ENCODE results near the gene ECHDC1.

ECHDC1 gene

GRCh38 chr6:127341471-127342202 is 1.8 kb downstream of the ECHDC1 start:
- DNase-seq, result peak; percentile 35

- no peak for DNase-seq
These were observed 3.2 kb downstream of the ECHDC1 start for GRCh38 chr6:127340171-127340570.

GRCh38 chr6:127338936-127339335 is 4.5 kb downstream of the ECHDC1 start:
- no peak for DNase-seq

GRCh38 chr6:127332383-127332961 is 10.9 kb downstream of the ECHDC1 start:
- peak; percentile 37 for DNase-seq

GRCh38 chr6:127331256-127331655 is 12.2 kb downstream of the ECHDC1 start:
- DNase-seq, result peak; percentile 27

GRCh38 chr6:127328043-127328609 is 15.3 kb downstream of the ECHDC1 start:
- no peak for DNase-seq

- no peak for DNase-seq
These were observed 23.7 kb downstream of the ECHDC1 start for GRCh38 chr6:127319686-127320085.

- no peak for DNase-seq
These were observed 25.9 kb downstream of the ECHDC1 start for GRCh38 chr6:127317388-127318128.

GRCh38 chr6:127305741-127306140 is 37.7 kb downstream of the ECHDC1 start:
- DNase-seq, result no peak

- DNase-seq, result no peak
These were observed 39.5 kb downstream of the ECHDC1 start for GRCh38 chr6:127303917-127304316.

- peak; percentile 85 for DNase-seq
These were observed 40.4 kb downstream of the ECHDC1 start for GRCh38 chr6:127302728-127303660.

GRCh38 chr6:127301199-127301700 is 42.2 kb downstream of the ECHDC1 start:
- no peak for DNase-seq

- no peak for DNase-seq
These were observed 43.0 kb downstream of the ECHDC1 start for GRCh38 chr6:127300411-127300810.

GRCh38 chr6:127299522-127300240 is 43.7 kb downstream of the ECHDC1 start:
- DNase-seq, result no peak

- no peak for DNase-seq
These were observed 44.9 kb downstream of the ECHDC1 start for GRCh38 chr6:127298475-127298874.

GRCh38 chr6:127297502-127298070 is 45.8 kb downstream of the ECHDC1 start:
- no peak for DNase-seq

- peak; percentile 66 for DNase-seq
These were observed 51.9 kb downstream of the ECHDC1 start for GRCh38 chr6:127291495-127291894.

GRCh38 chr6:127290391-127291265 is 52.8 kb downstream of the ECHDC1 start:
- DNase-seq, result no peak

GRCh38 chr6:127289934-127290333 is 53.5 kb downstream of the ECHDC1 start:
- no peak for DNase-seq

- DNase-seq, result no peak
These were observed 54.7 kb downstream of the ECHDC1 start for GRCh38 chr6:127288705-127289104.
